K562 (cell line): ENCODE results near the gene SEC11A.
"Not testable (repeated sequence)": the region's sequence is repeated elsewhere in the genome, so short reads cannot be mapped to it uniquely, and the experiment has no call there.

Experiments
- CC2D1A ChIP-seq: fragments of 450-650 bp; IDR thresholded peaks from 2 replicates; pipeline ENCODE4 v1.6.1; 2017; ENCODE audit warnings: mild to moderate bottlenecking
- EGR1 ChIP-seq: fragments of 450-650 bp; conservative IDR thresholded peaks from 2 replicates; pipeline ENCODE4 v1.6.1; 2017; ENCODE audit warnings: mild to moderate bottlenecking
- ESRRA ChIP-seq: fragments of 450-650 bp; IDR thresholded peaks from 2 replicates; pipeline ENCODE4 v1.6.1; 2014; ENCODE audit warnings: low read depth, mild to moderate bottlenecking, moderate library complexity, borderline replicate concordance
- EZH2 ChIP-seq: IDR thresholded peaks from 2 replicates; pipeline ENCODE4 v1.6.1; 2012; ENCODE audit warnings: low read depth, mild to moderate bottlenecking, inconsistent platforms, low read length, borderline replicate concordance
- JUN ChIP-seq, 2 experiments: sonication (generic) in 1 of 2; formaldehyde crosslinking in 1 of 2; IDR thresholded peaks; 2 replicates each; pipeline versions ENCODE4 v1.6.1 to v1.8.0; 2012 to 2022; ENCODE audit warnings: borderline replicate concordance in 2 of 2, mild to moderate bottlenecking in 2 of 2, improper control_type of control experiment in 1 of 2, low read depth in 1 of 2, low read length in 1 of 2, missing genetic modification reagents in 1 of 2
- MCM3 ChIP-seq: fragments of 450-650 bp; IDR thresholded peaks from 2 replicates; pipeline ENCODE4 v1.6.1; 2016
- PCBP2 ChIP-seq: fragments of 200-400 bp; formaldehyde crosslinking; IDR thresholded peaks from 2 replicates; pipeline ENCODE4 v1.6.1; 2018; ENCODE audit warnings: low read length, low read depth, mild to moderate bottlenecking, moderate library complexity; ENCODE audit not compliant: poor library complexity, severe bottlenecking
- TCF7L2 ChIP-seq: fragments of 150-350 bp; IDR thresholded peaks from 2 replicates; pipeline ENCODE4 v1.6.1; 2016; ENCODE audit warnings: low read depth, mild to moderate bottlenecking, low read length, moderate library complexity
- ZNF12 ChIP-seq: sonication (generic); formaldehyde crosslinking; IDR thresholded peaks from 2 replicates; pipeline ENCODE4 v1.4.0; 2020; ENCODE audit warnings: mild to moderate bottlenecking, missing genetic modification reagents
- ZSCAN32 ChIP-seq: fragments of 450-650 bp; formaldehyde crosslinking; IDR thresholded peaks from 2 replicates; pipeline ENCODE4 v1.4.0; 2020; ENCODE audit warnings: mild to moderate bottlenecking, moderate library complexity
- TF ChIP-seq, protein P1 (sequence below), 3 experiments: IDR thresholded peaks in 2 of 3; conservative IDR thresholded peaks in 1 of 3; 2 replicates each; pipeline ENCODE4 v1.5.1; 2011 to 2012; ENCODE audit warnings: low read length in 3 of 3, mild to moderate bottlenecking in 3 of 3, control low read depth in 2 of 3, improper control_type of control experiment in 1 of 3, inconsistent platforms in 1 of 3, low read depth in 1 of 3, mixed read lengths in 1 of 3, moderate library complexity in 1 of 3; ENCODE audit not compliant: insufficient read depth in 2 of 3
- TF ChIP-seq, protein P2 (sequence below), 2 experiments: fragments of 450-650 bp in 1 of 2; sonication (generic) in 1 of 2; formaldehyde crosslinking in 1 of 2; IDR thresholded peaks in 1 of 2; conservative IDR thresholded peaks in 1 of 2; 2 replicates each; pipeline versions ENCODE4 v1.6.1 to v1.8.1; 2016 to 2023; ENCODE audit warnings: mild to moderate bottlenecking in 2 of 2, moderate library complexity in 2 of 2, inconsistent platforms in 1 of 2, missing genetic modification reagents in 1 of 2
- TF ChIP-seq, protein P3 (sequence below): fragments of 250-450 bp; sonication (Bioruptor Pico); IDR thresholded peaks from 2 replicates; pipeline ENCODE4 v1.5.0; 2021; ENCODE audit warnings: mild to moderate bottlenecking, moderate library complexity
- TF ChIP-seq, protein P4 (sequence below): fragments of 250-450 bp; sonication (Bioruptor Pico); IDR thresholded peaks from 2 replicates; pipeline ENCODE4 v1.5.0; 2020; ENCODE audit warnings: mild to moderate bottlenecking, borderline replicate concordance

DNA sequence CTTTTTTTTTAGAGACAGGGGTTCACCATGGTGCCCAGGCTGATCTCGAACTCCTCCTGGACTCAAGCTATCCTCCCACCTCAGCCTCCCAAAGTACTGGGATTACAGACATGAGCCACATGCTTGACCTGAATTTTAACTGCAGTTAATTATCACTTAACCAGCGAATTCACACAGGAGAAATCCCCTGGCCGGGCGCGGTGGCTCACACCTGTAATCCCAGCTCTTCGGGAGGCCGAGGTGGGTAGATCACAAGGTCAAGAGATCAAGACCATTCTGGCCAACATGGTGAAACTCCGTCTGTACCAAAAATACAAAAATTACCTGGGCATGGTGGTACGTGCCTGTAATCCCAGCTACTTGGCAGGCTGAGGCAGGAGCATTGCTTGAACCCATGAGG lies 74.1 kb downstream of the SEC11A start:
- TF ChIP-seq, protein P1, sequence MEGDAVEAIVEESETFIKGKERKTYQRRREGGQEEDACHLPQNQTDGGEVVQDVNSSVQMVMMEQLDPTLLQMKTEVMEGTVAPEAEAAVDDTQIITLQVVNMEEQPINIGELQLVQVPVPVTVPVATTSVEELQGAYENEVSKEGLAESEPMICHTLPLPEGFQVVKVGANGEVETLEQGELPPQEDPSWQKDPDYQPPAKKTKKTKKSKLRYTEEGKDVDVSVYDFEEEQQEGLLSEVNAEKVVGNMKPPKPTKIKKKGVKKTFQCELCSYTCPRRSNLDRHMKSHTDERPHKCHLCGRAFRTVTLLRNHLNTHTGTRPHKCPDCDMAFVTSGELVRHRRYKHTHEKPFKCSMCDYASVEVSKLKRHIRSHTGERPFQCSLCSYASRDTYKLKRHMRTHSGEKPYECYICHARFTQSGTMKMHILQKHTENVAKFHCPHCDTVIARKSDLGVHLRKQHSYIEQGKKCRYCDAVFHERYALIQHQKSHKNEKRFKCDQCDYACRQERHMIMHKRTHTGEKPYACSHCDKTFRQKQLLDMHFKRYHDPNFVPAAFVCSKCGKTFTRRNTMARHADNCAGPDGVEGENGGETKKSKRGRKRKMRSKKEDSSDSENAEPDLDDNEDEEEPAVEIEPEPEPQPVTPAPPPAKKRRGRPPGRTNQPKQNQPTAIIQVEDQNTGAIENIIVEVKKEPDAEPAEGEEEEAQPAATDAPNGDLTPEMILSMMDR (IDR thresholded peaks at IDR 0.05 in 2 of 3, conservative IDR thresholded peaks at IDR 0.05 in 1 of 3; ENCODE audit: insufficient read depth in 2 of 3, low read depth in 1 of 3, low read length in 3 of 3) = not testable (repeated sequence)
- TF ChIP-seq JUN (IDR thresholded peaks at IDR 0.05; ENCODE audit: borderline replicate concordance, low read depth, low read length); JUN (CRISPR knock-in tag; IDR thresholded peaks at IDR 0.05; ENCODE audit: borderline replicate concordance); CC2D1A; ZSCAN32 (CRISPR knock-in tag); EGR1; TCF7L2; ESRRA; ZNF12 (CRISPR knock-in tag); MCM3; EZH2; PCBP2: not testable (repeated sequence)
- TF ChIP-seq, protein P2, sequence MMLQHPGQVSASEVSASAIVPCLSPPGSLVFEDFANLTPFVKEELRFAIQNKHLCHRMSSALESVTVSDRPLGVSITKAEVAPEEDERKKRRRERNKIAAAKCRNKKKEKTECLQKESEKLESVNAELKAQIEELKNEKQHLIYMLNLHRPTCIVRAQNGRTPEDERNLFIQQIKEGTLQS (IDR thresholded peaks at IDR 0.05) = not testable (repeated sequence)
- TF ChIP-seq, protein P2 (CRISPR knock-in tag; conservative IDR thresholded peaks at IDR 0.05) = not testable (repeated sequence)
- TF ChIP-seq, protein P3, sequence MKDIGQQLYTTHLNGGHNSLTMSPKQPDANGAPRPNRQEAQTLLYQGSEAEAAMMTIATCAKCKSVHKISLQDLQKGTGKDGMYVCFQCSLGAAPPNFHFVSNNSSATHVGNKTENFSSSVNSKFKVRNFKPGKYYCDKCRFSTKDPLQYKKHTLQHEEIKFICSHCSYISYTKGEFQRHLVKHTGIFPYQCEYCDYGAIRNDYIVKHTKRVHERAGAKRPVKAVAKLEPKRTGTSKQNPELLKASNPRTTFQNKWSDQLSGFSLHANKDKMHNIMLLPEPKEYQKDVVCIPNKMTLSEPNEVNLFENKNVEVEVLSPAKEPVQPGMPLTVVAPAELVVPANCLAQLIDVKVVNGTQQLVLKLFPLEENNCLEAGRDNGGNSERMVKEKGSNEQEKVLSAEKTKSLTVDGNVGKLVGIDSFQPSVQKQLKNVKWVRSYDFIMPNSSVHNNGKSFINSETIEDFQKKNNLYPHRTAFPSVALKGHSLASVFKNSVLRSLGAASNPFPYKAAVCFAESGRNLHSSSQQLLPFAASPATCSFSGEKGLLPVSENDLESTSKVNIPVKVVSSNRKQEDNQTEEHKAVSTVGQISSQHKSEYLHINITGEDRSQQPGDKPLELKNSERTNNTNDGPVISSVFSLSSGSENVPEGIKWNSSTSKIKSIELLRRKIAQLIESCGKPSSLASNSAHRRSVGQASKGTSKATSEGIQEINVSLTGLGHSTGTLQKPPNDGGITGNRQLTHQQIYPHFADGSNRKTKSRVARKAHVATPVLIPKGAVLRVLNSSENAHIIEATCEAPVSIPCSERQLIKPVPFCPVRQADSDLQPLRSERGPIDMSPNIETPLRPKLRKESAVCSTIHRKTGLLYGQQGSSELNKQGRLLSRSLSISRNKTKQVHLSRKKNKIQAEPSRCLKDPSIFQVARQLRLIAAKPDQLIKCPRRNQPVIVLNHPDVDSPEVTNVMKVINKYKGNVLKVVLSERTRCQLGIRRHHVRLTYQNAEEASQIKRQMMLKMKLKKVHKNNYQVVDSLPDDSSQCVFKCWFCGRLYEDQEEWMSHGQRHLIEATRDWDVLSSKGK (CRISPR knock-in tag) = not testable (repeated sequence)
- TF ChIP-seq, protein P4, sequence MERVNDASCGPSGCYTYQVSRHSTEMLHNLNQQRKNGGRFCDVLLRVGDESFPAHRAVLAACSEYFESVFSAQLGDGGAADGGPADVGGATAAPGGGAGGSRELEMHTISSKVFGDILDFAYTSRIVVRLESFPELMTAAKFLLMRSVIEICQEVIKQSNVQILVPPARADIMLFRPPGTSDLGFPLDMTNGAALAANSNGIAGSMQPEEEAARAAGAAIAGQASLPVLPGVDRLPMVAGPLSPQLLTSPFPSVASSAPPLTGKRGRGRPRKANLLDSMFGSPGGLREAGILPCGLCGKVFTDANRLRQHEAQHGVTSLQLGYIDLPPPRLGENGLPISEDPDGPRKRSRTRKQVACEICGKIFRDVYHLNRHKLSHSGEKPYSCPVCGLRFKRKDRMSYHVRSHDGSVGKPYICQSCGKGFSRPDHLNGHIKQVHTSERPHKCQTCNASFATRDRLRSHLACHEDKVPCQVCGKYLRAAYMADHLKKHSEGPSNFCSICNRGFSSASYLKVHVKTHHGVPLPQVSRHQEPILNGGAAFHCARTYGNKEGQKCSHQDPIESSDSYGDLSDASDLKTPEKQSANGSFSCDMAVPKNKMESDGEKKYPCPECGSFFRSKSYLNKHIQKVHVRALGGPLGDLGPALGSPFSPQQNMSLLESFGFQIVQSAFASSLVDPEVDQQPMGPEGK (CRISPR knock-in tag) = not testable (repeated sequence)
